H9 (cell line): ENCODE results near the gene MGAT5. TPM values are rescaled to one million over a fixed set of nuclear protein-coding genes. Genes with fewer than 3 reads are reported as not detected.

ENCODE experiments used
- DNase-seq: peaks from one replicate; pipeline ENCODE4 v3.0.0-alpha.2; 2017
- H2AFZ ChIP-seq: one replicate; pipeline ENCODE4 v1.6.1; 2013; ENCODE audit warnings: mild to moderate bottlenecking, low read length, control low read depth, moderate library complexity
- H2AK5ac ChIP-seq: 2 replicates; pipeline ENCODE4 v1.6.1; 2013; ENCODE audit warnings: low read length, control low read depth, mixed read lengths; ENCODE audit not compliant: insufficient read length
- H2BK120ac ChIP-seq: one replicate; pipeline ENCODE4 v1.6.1; 2013; ENCODE audit warnings: low read depth, mild to moderate bottlenecking, low read length, control low read depth, inconsistent platforms; ENCODE audit not compliant: poor library complexity, severe bottlenecking
- H2BK12ac ChIP-seq: 2 replicates; pipeline ENCODE4 v1.6.1; 2013; ENCODE audit warnings: low read length, control low read depth, mixed read lengths, low read depth; ENCODE audit not compliant: insufficient read length
- H2BK15ac ChIP-seq: 2 replicates; pipeline ENCODE4 v1.6.1; 2013; ENCODE audit warnings: low read depth, low read length, control low read depth
- H2BK20ac ChIP-seq: one replicate; pipeline ENCODE4 v1.6.1; 2013; ENCODE audit warnings: low read depth, mild to moderate bottlenecking, low read length, control low read depth, inconsistent platforms; ENCODE audit not compliant: poor library complexity, severe bottlenecking
- H2BK5ac ChIP-seq: 2 replicates; pipeline ENCODE4 v1.6.1; 2013; ENCODE audit warnings: low read length, control low read depth, mixed read lengths; ENCODE audit not compliant: insufficient read length
- H3K14ac ChIP-seq: 2 replicates; pipeline ENCODE4 v1.6.1; 2013; ENCODE audit warnings: low read length, control low read depth; ENCODE audit not compliant: insufficient read depth
- H3K18ac ChIP-seq: 2 replicates; pipeline ENCODE4 v1.6.1; 2013; ENCODE audit warnings: low read depth, mild to moderate bottlenecking, mixed read lengths, low read length, control low read depth; ENCODE audit not compliant: insufficient read length
- H3K23ac ChIP-seq: 2 replicates; pipeline ENCODE4 v1.6.1; 2013; ENCODE audit warnings: low read length, control low read depth, mixed read lengths, low read depth; ENCODE audit not compliant: insufficient read length
- H3K23me2 ChIP-seq: 2 replicates; pipeline ENCODE4 v1.6.1; 2013; ENCODE audit warnings: low read depth, mild to moderate bottlenecking, mixed read lengths, low read length, control low read depth; ENCODE audit not compliant: insufficient read length, poor library complexity, severe bottlenecking
- H3K27ac ChIP-seq: 2 replicates; pipeline ENCODE4 v1.5.1; 2013; ENCODE audit warnings: low read length, control low read depth, mixed read lengths, low read depth; ENCODE audit not compliant: insufficient read length
- H3K27me3 ChIP-seq: 2 replicates; pipeline ENCODE4 v1.6.1; 2013; ENCODE audit warnings: low read length, control low read depth, inconsistent platforms; ENCODE audit not compliant: insufficient read depth
- H3K4ac ChIP-seq: 2 replicates; pipeline ENCODE4 v1.6.1; 2013; ENCODE audit warnings: low read depth, mild to moderate bottlenecking, control low read depth, inconsistent platforms, low read length, moderate library complexity
- H3K4me1 ChIP-seq: 2 replicates; pipeline ENCODE4 v1.6.1; 2013; ENCODE audit warnings: low read length, control low read depth, inconsistent platforms; ENCODE audit not compliant: insufficient read depth
- H3K4me2 ChIP-seq: 2 replicates; pipeline ENCODE4 v1.6.1; 2013; ENCODE audit warnings: low read length, control low read depth, mixed read lengths; ENCODE audit not compliant: insufficient read length, insufficient read depth
- H3K56ac ChIP-seq: 2 replicates; pipeline ENCODE4 v1.6.1; 2013; ENCODE audit warnings: low read depth, mild to moderate bottlenecking, mixed read lengths, low read length, control low read depth; ENCODE audit not compliant: insufficient read length
- H3K79me1 ChIP-seq: 2 replicates; pipeline ENCODE4 v1.6.1; 2013; ENCODE audit warnings: low read depth, mild to moderate bottlenecking, moderate library complexity, low read length, control low read depth, inconsistent platforms; ENCODE audit not compliant: insufficient read depth, poor library complexity, severe bottlenecking
- H3K79me2 ChIP-seq: 2 replicates; pipeline ENCODE4 v1.6.1; 2013; ENCODE audit warnings: low read length, control low read depth, inconsistent platforms; ENCODE audit not compliant: insufficient read depth
- H3K9ac ChIP-seq: 2 replicates; pipeline ENCODE4 v1.6.1; 2013; ENCODE audit warnings: low read length, control low read depth, mixed read lengths; ENCODE audit not compliant: insufficient read length; ENCODE audit errors: extremely low read depth
- H3K9me3 ChIP-seq: one replicate; pipeline ENCODE4 v1.6.1; 2013; ENCODE audit warnings: low read depth, low read length, inconsistent platforms; ENCODE audit not compliant: control insufficient read depth
- H3T11ph ChIP-seq: one replicate; pipeline ENCODE4 v1.6.1; 2013; ENCODE audit warnings: mild to moderate bottlenecking, low read length, control low read depth, inconsistent platforms
- H4K20me1 ChIP-seq: one replicate; pipeline ENCODE4 v1.6.1; 2013; ENCODE audit not compliant: control insufficient read depth, insufficient read length, insufficient read depth
- H4K5ac ChIP-seq: 2 replicates; pipeline ENCODE4 v1.6.1; 2013; ENCODE audit warnings: low read depth, mild to moderate bottlenecking, mixed read lengths, low read length, control low read depth; ENCODE audit not compliant: insufficient read length
- H4K8ac ChIP-seq: replicated peaks from 2 replicates; pipeline ENCODE4 v1.6.1; 2013; ENCODE audit warnings: low read length, control low read depth, mixed read lengths, low read depth; ENCODE audit not compliant: insufficient read length
- H4K91ac ChIP-seq: 2 replicates; pipeline ENCODE4 v1.6.1; 2013; ENCODE audit warnings: low read depth, mild to moderate bottlenecking, moderate library complexity, mixed read lengths, low read length, control low read depth; ENCODE audit not compliant: insufficient read length
- H3K27ac Mint-ChIP-seq, 3 experiments: 2 replicates in 2 of 3; 3 replicates in 1 of 3; pipeline ENCODE4 v1.8.0; 2020 to 2021; ENCODE audit warnings: mixed read lengths in 3 of 3, mild to moderate bottlenecking in 1 of 3, moderate library complexity in 1 of 3
- H3K27me3 Mint-ChIP-seq: 2 replicates; pipeline ENCODE4 v1.8.0; 2021; ENCODE audit warnings: low read depth, mild to moderate bottlenecking, moderate library complexity, mixed read lengths
- H3K36me3 Mint-ChIP-seq, 3 experiments: 2 replicates in 2 of 3; 3 replicates in 1 of 3; pipeline ENCODE4 v1.8.0; 2020 to 2021; ENCODE audit warnings: low read depth in 3 of 3, mixed read lengths in 3 of 3; ENCODE audit not compliant: insufficient read depth in 1 of 3
- H3K4me1 Mint-ChIP-seq, 2 experiments: 2 replicates each; pipeline ENCODE4 v1.8.0; 2020; ENCODE audit warnings: mixed read lengths in 2 of 2
- H3K4me3 Mint-ChIP-seq, 2 experiments: 2 replicates in 1 of 2; 3 replicates in 1 of 2; pipeline ENCODE4 v1.8.0; 2020 to 2021; ENCODE audit warnings: mild to moderate bottlenecking in 2 of 2, mixed read lengths in 2 of 2, moderate library complexity in 1 of 2
- H3K9me3 Mint-ChIP-seq, 2 experiments: 2 replicates in 1 of 2; 3 replicates in 1 of 2; pipeline ENCODE4 v1.8.0; 2020; ENCODE audit warnings: mild to moderate bottlenecking in 2 of 2, mixed read lengths in 2 of 2, moderate library complexity in 1 of 2
- WGBS: extraction: QIAGEN DNeasy Blood & Tissue Kit; methylation state at CpG from one replicate; pipeline ENCODE4 v1.1.7; 2013; ENCODE audit warnings: missing lambda C conversion rate, low lambda C conversion rate, mixed read lengths; ENCODE audit not compliant: insufficient read length; ENCODE audit errors: extremely low coverage; 5-methylcytosine and 5-hydroxymethylcytosine counted together
- total RNA-seq: library from RNA; stranded (reverse); gene quantifications from 2 replicates; pipeline ENCODE4 v1.2.1, GENCODE V29; 2021
- TF ChIP-seq, protein P1 (sequence below): fragments of 200-600 bp; sonication (generic); conservative IDR thresholded peaks from 3 replicates; pipeline ENCODE4 v1.8.0; 2021; ENCODE audit warnings: antibody characterized with exemption, mild to moderate bottlenecking

The MGAT5 gene
- total RNA-seq, 1 experiment from 2014 or later: 25.7 TPM

DNA sequence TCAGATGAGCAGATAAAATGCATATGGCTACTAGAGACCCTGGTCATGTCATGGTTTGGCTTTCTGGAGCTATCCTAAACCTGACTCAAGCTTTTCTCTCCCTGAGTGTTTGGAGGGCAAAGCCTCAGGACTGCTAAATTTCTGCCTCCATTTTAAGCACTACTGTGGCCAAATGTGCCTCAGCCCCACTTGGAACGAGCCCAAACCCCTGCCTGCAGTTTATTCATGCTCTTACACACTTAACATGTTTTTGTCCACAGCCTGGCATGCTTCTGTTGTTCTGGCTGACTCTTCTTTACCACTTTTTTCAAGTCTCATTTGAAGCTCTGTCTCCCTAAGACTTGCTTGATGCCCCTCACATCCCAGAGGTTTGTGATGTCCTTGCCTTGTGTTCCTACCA is 24.7 kb downstream of the MGAT5 start:
- H3K9ac ChIP-seq: no peak overlapping the region
- H3K27me3 ChIP-seq: no peaks in the 10 kb centered on the region
- no peak overlapping the region for H2BK12ac ChIP-seq
- H2BK5ac ChIP-seq: no peak overlapping the region
- no peak overlapping the region for H4K91ac ChIP-seq
- H3K4me3 Mint-ChIP-seq: no peak overlapping the region
- H3K27ac ChIP-seq: no peak overlapping the region
- H3K79me1 ChIP-seq: peaks cover 2% of the 10 kb centered on the region
- peaks cover 22% of the 10 kb centered on the region for H3K27me3 Mint-ChIP-seq
- H3K9me3 Mint-ChIP-seq: no peaks in the 10 kb centered on the region; a peak in 2 of 5 replicates
- no peaks in the 10 kb centered on the region for H3K4me1 ChIP-seq
- TF ChIP-seq, protein P1, sequence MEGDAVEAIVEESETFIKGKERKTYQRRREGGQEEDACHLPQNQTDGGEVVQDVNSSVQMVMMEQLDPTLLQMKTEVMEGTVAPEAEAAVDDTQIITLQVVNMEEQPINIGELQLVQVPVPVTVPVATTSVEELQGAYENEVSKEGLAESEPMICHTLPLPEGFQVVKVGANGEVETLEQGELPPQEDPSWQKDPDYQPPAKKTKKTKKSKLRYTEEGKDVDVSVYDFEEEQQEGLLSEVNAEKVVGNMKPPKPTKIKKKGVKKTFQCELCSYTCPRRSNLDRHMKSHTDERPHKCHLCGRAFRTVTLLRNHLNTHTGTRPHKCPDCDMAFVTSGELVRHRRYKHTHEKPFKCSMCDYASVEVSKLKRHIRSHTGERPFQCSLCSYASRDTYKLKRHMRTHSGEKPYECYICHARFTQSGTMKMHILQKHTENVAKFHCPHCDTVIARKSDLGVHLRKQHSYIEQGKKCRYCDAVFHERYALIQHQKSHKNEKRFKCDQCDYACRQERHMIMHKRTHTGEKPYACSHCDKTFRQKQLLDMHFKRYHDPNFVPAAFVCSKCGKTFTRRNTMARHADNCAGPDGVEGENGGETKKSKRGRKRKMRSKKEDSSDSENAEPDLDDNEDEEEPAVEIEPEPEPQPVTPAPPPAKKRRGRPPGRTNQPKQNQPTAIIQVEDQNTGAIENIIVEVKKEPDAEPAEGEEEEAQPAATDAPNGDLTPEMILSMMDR: no peak
- no peak overlapping the region for H2BK120ac ChIP-seq
- no peak overlapping the region for H3T11ph ChIP-seq
- no peak overlapping the region for H4K8ac ChIP-seq
- no peaks in the 10 kb centered on the region; a peak in 3 of 7 replicates for H3K36me3 Mint-ChIP-seq
- DNase-seq: no peak
- no CpG with 5 or more reads among the region's 1 CpG for WGBS
- H3K27ac Mint-ChIP-seq: peak overlapping the region in 1 of 3 experiments; percentile 30; a peak in 1 of 7 replicates
- no peak overlapping the region for H2BK15ac ChIP-seq
- no peak overlapping the region for H4K5ac ChIP-seq
- H3K18ac ChIP-seq: no peak overlapping the region
- no peak overlapping the region for H3K56ac ChIP-seq
- H3K4ac ChIP-seq: no peak overlapping the region
- H2BK20ac ChIP-seq: no peak overlapping the region
- no peak overlapping the region for H2AFZ ChIP-seq
- no peak overlapping the region for H3K14ac ChIP-seq
- no peaks in the 10 kb centered on the region for H3K23me2 ChIP-seq
- no peaks in the 10 kb centered on the region for H3K9me3 ChIP-seq
- no peak overlapping the region for H3K4me2 ChIP-seq
- no peaks in the 10 kb centered on the region for H3K79me2 ChIP-seq
- no peak overlapping the region for H3K23ac ChIP-seq
- no peaks in the 10 kb centered on the region for H4K20me1 ChIP-seq
- no peak overlapping the region for H2AK5ac ChIP-seq
- H3K4me1 Mint-ChIP-seq: peaks cover 13 to 22% of the 10 kb centered on the region in 2 experiments
